Skeletal muscle satellite cell (primary cell): ENCODE measurements around the gene DGKH.

Source experiments
- H3K27me3 ChIP-seq: 2 replicates; pipeline ENCODE4 v1.7.0; 2013; ENCODE audit warnings: low read length; ENCODE audit not compliant: control insufficient read depth, insufficient read depth
- H3K36me3 ChIP-seq: 2 replicates; pipeline ENCODE4 v1.7.0; 2013; ENCODE audit warnings: mild to moderate bottlenecking, control low read depth, low read length; ENCODE audit not compliant: insufficient read depth
- H3K4me1 ChIP-seq: 2 replicates; pipeline ENCODE4 v1.7.0; 2013; ENCODE audit warnings: low read length; ENCODE audit not compliant: control insufficient read depth, insufficient read depth
- H3K4me2 ChIP-seq: 2 replicates; pipeline ENCODE4 v1.7.0; 2013; ENCODE audit warnings: mild to moderate bottlenecking, low read length
- H3K4me3 ChIP-seq: 2 replicates; pipeline ENCODE4 v1.7.0; 2013; ENCODE audit warnings: low read length
- H3K9ac ChIP-seq: 2 replicates; pipeline ENCODE4 v1.7.0; 2013; ENCODE audit warnings: mild to moderate bottlenecking, low read depth, low read length, moderate library complexity
- H3K9me3 ChIP-seq: replicated peaks from 2 replicates; pipeline ENCODE4 v1.7.0; 2013; ENCODE audit warnings: mild to moderate bottlenecking, control low read depth, low read length

Gene DGKH

GRCh38 chr13:42246541-42246940 lies 198.1 kb downstream of the DGKH start:
- Histone ChIP-seq H3K36me3 (no peaks in the 10 kb centered on the region), H3K27me3 (no peaks in the 10 kb centered on the region), H3K4me3 (no peak overlapping the region), H3K4me1 (no peaks in the 10 kb centered on the region), H3K4me2 (no peak overlapping the region), H3K9me3 (no peaks in the 10 kb centered on the region), H3K9ac (no peak overlapping the region)

- Histone ChIP-seq H3K9me3 (no peaks in the 10 kb centered on the region), H3K4me3 (no peak overlapping the region), H3K27me3 (no peaks in the 10 kb centered on the region), H3K4me1 (no peaks in the 10 kb centered on the region), H3K9ac (no peak overlapping the region), H3K4me2 (no peak overlapping the region), H3K36me3 (no peaks in the 10 kb centered on the region)
These were observed 199.4 kb downstream of the DGKH start for GRCh38 chr13:42247883-42248282.

GRCh38 chr13:42255886-42256285 lies 207.4 kb downstream of the DGKH start:
- no peak overlapping the region for H3K4me2 ChIP-seq
- H3K4me3 ChIP-seq, result no peak overlapping the region
- H3K27me3 ChIP-seq, result no peaks in the 10 kb centered on the region
- H3K9ac ChIP-seq, result no peak overlapping the region
- no peaks in the 10 kb centered on the region for H3K4me1 ChIP-seq
- H3K9me3 ChIP-seq, result no peaks in the 10 kb centered on the region
- H3K36me3 ChIP-seq, result no peaks in the 10 kb centered on the region

GRCh38 chr13:42258747-42259146 lies 210.3 kb downstream of the DGKH start:
- no peaks in the 10 kb centered on the region for H3K27me3 ChIP-seq
- no peaks in the 10 kb centered on the region for H3K9me3 ChIP-seq
- H3K9ac ChIP-seq, result no peak overlapping the region
- H3K4me3 ChIP-seq, result no peak overlapping the region
- no peaks in the 10 kb centered on the region for H3K36me3 ChIP-seq
- H3K4me1 ChIP-seq, result no peaks in the 10 kb centered on the region
- no peak overlapping the region for H3K4me2 ChIP-seq

- no peak overlapping the region for H3K4me2 ChIP-seq
- no peaks in the 10 kb centered on the region for H3K9me3 ChIP-seq
- H3K9ac ChIP-seq, result no peak overlapping the region
- no peak overlapping the region for H3K4me3 ChIP-seq
- no peaks in the 10 kb centered on the region for H3K36me3 ChIP-seq
- no peaks in the 10 kb centered on the region for H3K27me3 ChIP-seq
- H3K4me1 ChIP-seq, result no peaks in the 10 kb centered on the region
These were observed 211.1 kb downstream of the DGKH start for GRCh38 chr13:42259515-42259914.

- Histone ChIP-seq H3K27me3 (no peaks in the 10 kb centered on the region), H3K4me1 (peaks cover under 1% of the 10 kb centered on the region), H3K36me3 (no peaks in the 10 kb centered on the region), H3K4me2 (no peak overlapping the region), H3K9ac (no peak overlapping the region), H3K9me3 (no peaks in the 10 kb centered on the region), H3K4me3 (no peak overlapping the region)
These were observed 212.6 kb downstream of the DGKH start for GRCh38 chr13:42260903-42261654.

- no peaks in the 10 kb centered on the region for H3K9me3 ChIP-seq
- H3K4me3 ChIP-seq, result no peak overlapping the region
- H3K4me2 ChIP-seq, result no peak overlapping the region
- H3K4me1 ChIP-seq, result peaks cover 14% of the 10 kb centered on the region
- no peaks in the 10 kb centered on the region for H3K27me3 ChIP-seq
- no peak overlapping the region for H3K9ac ChIP-seq
- no peaks in the 10 kb centered on the region for H3K36me3 ChIP-seq
These were observed 218.0 kb downstream of the DGKH start for GRCh38 chr13:42266473-42266872.

GRCh38 chr13:42270160-42270856 lies 221.9 kb downstream of the DGKH start:
- Histone ChIP-seq H3K9ac (no peak overlapping the region), H3K4me2 (no peak overlapping the region), H3K27me3 (no peaks in the 10 kb centered on the region), H3K36me3 (no peaks in the 10 kb centered on the region), H3K4me3 (no peak overlapping the region), H3K4me1 (peaks cover 20% of the 10 kb centered on the region), H3K9me3 (no peaks in the 10 kb centered on the region)

GRCh38 chr13:42270857-42271215 lies 222.4 kb downstream of the DGKH start:
- peak overlapping the region; percentile 71 for H3K9ac ChIP-seq

GRCh38 chr13:42271337-42272114 lies 223.1 kb downstream of the DGKH start:
- Histone ChIP-seq H3K4me1 (peaks cover 15% of the 10 kb centered on the region), H3K36me3 (no peaks in the 10 kb centered on the region), H3K4me3 (peak overlapping the region; percentile 93), H3K4me2 (peak overlapping the region; percentile 78), H3K27me3 (no peaks in the 10 kb centered on the region), H3K9ac (peak overlapping the region; percentile 71), H3K9me3 (no peaks in the 10 kb centered on the region)

More at GRCh38 chr13:42270857-42271215, 222.4 kb downstream of the DGKH start:
- Histone ChIP-seq H3K27me3 (no peaks in the 10 kb centered on the region), H3K4me3 (peak overlapping the region; percentile 74), H3K4me1 (peaks cover 20% of the 10 kb centered on the region), H3K9me3 (no peaks in the 10 kb centered on the region), H3K4me2 (peak overlapping the region; percentile 78), H3K36me3 (no peaks in the 10 kb centered on the region)

GRCh38 chr13:42272115-42272803 lies 223.8 kb downstream of the DGKH start, which contains the start of gene AKAP11:
TSS of gene AKAP11 (plus strand) at chr13:42272152. CDS start at chr13:42286349, 14,197 bp downstream.
- Histone ChIP-seq H3K9ac (peak within 1 kb of the TSS; percentile 90), H3K36me3 (no peaks in the 10 kb centered on the region), H3K4me3 (peak within 1 kb of the TSS; percentile 93), H3K9me3 (no peaks in the 10 kb centered on the region), H3K27me3 (no peaks in the 10 kb centered on the region), H3K4me2 (peak within 1 kb of the TSS; percentile 91), H3K4me1 (peaks cover 11% of the 10 kb centered on the region)
